ENCODE data around the gene VPS8.
A peak's percentile ranks its signal among the peaks of the same experiment; 100 is the strongest.
"Not testable (repeated sequence)": the region's sequence is repeated elsewhere in the genome, so short reads cannot be mapped to it uniquely, and the experiment has no call there.

The VPS8 gene

GRCh38 chr3:185009650-185010049, 197.7 kb downstream of the VPS8 start:
- no peak for DNase-seq

DNA sequence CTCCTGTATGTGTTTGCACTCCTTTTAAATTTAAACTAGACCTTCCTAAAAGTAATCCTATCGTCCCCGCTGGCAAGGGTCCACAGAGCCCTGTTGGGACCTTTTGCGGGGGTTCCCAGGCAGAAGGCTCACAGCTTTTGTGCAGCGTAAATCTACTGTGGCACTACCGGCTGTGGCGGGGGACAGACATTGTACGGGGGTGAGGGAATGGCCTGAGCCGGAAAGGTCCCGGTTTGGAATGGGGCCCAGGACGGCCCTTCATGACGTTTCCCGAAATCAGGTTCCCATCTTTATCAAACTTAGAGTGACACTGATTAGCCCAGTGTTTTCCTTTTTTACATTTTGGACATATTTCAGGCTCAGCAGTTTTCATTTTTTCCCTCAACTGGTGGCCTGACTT, 205.6 kb downstream of the VPS8 start:
- DNase-seq, result not testable (repeated sequence)

DNA sequence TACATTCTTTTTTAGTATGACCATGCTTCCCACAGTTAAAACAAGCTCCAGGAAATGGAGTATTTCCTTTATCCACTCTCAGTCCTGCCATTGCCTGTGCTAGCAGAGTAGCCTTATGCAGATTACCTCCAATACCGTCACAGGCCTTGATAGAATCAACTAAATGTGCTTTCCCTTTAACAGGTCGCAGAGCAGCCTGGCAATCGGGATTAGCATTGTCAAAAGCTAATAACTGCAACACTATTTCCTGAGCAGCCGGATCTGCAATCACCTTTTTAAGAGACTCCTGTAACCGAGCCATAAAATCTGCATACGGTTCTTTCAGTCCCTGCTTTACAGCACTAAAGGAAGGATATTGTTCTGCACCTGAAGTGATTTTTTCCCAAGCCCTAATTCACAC, 206.0 kb downstream of the VPS8 start:
- not testable (repeated sequence) for DNase-seq

DNA sequence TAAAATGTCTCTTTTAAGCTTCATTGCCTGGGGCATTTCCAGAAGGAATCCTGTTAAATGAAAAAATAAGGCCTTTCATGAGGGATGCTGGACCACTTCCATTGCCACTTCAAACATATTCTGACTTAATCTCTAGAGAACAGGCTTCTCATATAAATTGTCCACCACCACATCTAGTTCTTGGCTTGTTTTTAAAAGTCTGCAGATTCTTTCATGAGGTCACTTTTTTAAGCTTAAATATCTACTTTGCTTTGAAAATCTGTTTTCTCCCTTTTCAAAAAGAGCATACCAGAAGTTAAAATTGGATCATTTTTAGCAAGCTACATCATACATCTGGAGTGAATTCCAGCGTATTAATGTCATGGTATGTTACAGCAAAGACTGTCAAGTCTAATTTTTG, 209.3 kb downstream of the VPS8 start:
- DNase-seq, result no peak

DNA sequence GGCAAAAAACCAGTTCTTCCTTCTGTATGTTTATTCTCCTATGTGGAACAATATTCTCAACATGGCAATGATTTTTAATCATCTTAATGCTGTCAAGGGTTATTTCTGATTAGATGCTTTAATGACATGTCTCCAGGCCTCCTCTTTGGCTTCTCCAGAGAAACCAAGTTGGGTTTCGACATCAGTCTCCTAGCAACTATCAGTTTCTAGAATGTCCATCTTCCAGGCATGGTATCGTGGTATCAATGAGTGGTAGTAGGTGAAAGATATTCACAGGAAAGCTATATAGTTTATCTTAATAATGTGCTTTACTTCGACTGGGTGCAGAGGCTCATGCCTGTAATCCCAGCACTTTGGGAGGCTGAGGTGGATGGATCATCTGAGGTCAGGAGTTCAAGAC, 212.4 kb downstream of the VPS8 start:
- DNase-seq, result no peak

- DNase-seq, result no peak
These were observed 213.0 kb downstream of the VPS8 start for GRCh38 chr3:185024966-185025365.

- no peak for DNase-seq
These were observed 216.2 kb downstream of the VPS8 start for GRCh38 chr3:185028121-185028520.

- DNase-seq, result peak in 1 of 2 experiments; percentile 27
These were observed 217.1 kb downstream of the VPS8 start for GRCh38 chr3:185029086-185029485.

DNA sequence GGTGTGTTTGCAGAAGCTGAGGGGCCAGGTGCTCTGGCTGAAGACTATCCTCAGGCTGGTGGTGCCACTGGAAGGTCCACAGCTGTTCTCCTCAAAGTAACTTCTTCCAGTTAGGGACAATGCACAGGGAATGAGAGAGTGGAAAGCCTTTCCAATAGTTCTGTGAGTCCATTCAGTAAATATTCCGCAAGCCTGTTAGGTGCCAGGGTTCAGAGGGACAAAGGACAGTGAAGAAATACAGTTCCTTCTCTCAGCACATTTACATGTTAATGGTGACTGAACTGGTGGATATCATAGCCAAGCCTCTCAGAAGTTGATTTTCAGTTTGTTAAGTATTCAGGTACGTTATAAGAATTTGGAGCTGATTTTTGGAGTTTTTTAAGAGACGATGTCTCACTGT, 218.4 kb downstream of the VPS8 start:
- DNase-seq, result no peak

DNA sequence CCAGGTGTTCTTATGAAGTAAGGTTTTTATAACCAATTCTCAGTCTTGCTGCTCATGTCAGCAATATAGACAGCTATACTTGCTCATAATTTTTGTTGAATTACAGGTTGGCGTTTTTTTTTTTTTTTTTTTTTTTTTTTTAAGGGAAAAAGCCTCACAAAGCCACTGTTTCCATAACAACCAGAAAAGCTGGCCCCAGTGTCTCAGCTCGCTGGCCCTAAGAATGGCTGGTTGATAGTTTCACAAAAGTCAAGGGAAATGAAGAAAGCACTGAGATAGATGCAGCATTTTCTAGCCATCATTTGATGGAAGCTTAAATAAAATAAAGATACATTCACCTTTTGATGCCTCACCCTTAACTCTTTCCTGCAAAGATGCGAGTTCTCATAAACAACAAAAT, 219.0 kb downstream of the VPS8 start:
- DNase-seq, result no peak

- no peak for DNase-seq
These were observed 225.8 kb downstream of the VPS8 start for GRCh38 chr3:185037801-185038200.

DNA sequence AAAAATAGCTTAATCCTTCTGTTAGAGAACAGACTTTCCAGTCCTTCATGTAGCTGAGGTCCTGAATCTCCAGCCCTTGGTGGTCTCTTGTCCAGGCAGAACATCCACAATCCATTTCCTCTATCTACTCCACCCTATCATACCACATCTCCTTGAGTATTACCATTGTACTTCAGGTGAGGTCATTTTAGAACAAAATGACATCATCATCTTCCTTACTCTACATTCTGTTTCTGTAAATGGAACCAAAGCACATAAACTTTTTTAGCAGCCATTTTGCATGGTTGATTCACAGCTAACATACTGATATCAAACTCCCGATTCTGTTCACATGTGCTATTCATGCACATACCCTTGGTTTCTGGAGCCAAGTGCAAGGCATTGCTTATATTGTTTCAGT, 228.5 kb downstream of the VPS8 start:
- no peak for DNase-seq

DNA sequence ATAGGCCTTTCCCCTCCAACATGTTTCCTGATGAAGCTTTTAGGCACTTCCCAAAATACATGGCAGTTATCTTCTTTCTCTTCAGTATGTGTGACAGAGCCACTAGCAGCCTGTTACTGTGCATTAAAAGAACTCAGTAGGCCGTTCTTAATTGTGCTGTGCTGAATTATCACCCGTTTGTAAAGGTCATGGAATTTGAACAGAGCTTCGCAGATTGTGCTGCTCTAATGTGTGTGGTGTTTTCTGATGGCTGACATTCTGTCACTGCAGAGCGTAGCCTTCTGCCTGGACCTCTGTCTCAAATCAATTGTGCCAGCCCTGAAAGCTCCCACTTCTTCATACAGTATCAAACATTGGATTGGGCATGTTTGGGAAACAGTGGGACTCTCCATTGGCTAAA, 229.6 kb downstream of the VPS8 start:
- DNase-seq, result no peak

DNA sequence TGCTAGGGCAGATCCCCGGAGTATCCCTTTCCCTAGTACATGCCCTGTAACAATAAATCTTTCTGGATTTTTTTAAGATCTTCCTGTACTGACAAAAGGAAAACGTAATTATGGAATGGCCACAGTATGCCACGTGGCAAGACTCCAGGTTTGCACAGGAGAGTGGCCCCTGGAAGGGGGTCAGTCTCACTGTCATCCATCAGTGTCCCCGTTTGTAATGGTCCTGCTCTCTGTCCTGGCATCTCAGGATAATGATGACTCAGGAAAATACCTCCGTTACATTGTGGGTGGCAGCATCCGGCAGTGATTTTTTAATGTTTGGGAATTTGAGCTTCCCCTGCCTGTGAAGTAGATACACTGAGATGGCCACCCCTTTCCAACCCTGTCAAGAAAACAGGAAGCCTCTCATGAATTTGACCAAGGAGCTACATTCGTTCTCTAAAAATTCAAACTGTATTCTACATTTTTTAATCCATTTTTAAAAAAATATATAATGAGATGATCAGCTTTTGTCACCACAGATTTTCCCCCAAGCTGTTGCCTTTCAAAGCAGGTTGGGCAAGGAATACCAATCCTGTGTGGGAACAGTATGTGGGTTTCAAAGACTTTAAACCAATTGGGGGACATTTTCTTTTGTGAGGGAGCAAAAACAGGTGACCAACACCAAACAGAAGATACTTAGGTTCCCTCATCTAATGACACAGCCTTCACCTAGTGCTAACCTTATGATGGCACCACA, 230.5 kb downstream of the VPS8 start:
- DNase-seq, result no peak

- DNase-seq, result no peak
These were observed 234.2 kb downstream of the VPS8 start for GRCh38 chr3:185046164-185046515.

- no peak for DNase-seq
These were observed 234.6 kb downstream of the VPS8 start for GRCh38 chr3:185046603-185047002.

- DNase-seq, result no peak
These were observed 237.7 kb downstream of the VPS8 start for GRCh38 chr3:185049710-185050109.

- DNase-seq, result no peak
These were observed 239.8 kb downstream of the VPS8 start for GRCh38 chr3:185051801-185052200.

- DNase-seq, result no peak
These were observed 240.7 kb downstream of the VPS8 start for GRCh38 chr3:185052631-185053030.

- no peak for DNase-seq
These were observed 244.9 kb downstream of the VPS8 start for GRCh38 chr3:185056908-185057307.

- DNase-seq, result no peak
These were observed 245.9 kb downstream of the VPS8 start for GRCh38 chr3:185057829-185058228.

GRCh38 chr3:185058796-185059195, 246.8 kb downstream of the VPS8 start:
- no peak for DNase-seq

DNA sequence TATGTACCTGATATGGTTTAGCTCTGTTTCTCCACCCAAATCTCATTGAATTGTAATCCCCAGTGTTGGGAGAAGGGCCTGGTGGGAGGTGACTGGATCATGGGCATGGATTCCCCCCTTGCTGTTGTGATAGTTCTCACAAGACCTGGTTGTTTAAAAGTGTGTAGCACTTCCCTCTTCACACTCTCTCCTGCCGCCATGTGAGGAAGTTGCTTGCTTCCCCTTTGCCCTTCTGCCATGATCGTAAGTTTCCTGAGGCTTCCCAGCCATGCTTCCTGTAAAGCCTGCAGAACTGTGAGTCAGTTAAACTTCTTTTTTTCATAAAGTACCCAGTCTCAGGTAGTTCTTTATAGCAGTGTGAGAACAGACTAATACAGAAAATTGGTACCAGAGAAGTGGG, 247.8 kb downstream of the VPS8 start:
- DNase-seq, result no peak

DNA sequence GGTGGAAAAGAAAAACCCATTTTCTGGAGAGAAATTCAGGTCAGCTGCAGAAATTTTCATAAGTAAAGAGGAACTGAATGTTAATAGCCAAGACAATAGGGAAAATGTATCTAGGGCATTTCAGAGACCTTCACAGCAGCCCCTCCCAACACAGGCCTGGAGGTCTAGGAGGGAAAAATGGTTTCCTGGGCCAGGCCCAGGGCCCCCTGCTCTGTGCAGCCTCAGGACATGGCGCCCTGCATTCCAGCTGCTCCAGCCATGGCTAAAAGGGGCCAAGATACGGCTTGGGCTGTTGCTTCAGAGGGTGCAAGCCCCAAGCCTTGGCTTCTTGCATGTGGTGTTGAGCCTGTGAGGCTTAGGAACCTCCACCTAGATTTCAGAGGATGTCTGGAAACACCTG, 248.7 kb downstream of the VPS8 start:
- no peak for DNase-seq

GRCh38 chr3:185062191-185062590, 250.2 kb downstream of the VPS8 start:
- no peak for DNase-seq

- DNase-seq, result no peak
These were observed 251.5 kb downstream of the VPS8 start for GRCh38 chr3:185063431-185063830.

Measured in NCI-H446 (cell line).